GM12878 (cell line): Measurements from ENCODE around the gene MAST4. TPM values are rescaled to one million over a fixed set of nuclear protein-coding genes. Genes with fewer than 3 reads are reported as not detected.

Experiments used
- ATAC-seq: fragments of 200-7000 bp; cut with Tn5 transposase; 3 replicates; pipeline ENCODE4 v1.9.1; 2020; ENCODE audit warnings: mild to moderate bottlenecking, moderate library complexity
- BruUV-seq: library from RNA; stranded (reverse); fragments of 400-500 nt; replicated peaks from 2 replicates; lab custom pipeline; 2021; lab: Mats Ljungman, UMichigan
- CTCF ChIA-PET: fragments of 300-600 bp; sonication (Branson Sonifier 250); formaldehyde crosslinking; extraction: SDS; loops from one replicate; lab custom pipeline; 2021; ENCODE audit warnings: inconsistent platforms; lab: Yijun Ruan, JAX
- POLR2A ChIA-PET: fragments of 350-600 bp; formaldehyde crosslinking; extraction: SDS; loops from one replicate; lab custom pipeline; 2021; ENCODE audit warnings: inconsistent platforms; lab: Charles Lee
- RAD21 ChIA-PET: fragments of 300-600 bp; sonication (Branson Sonifier 250); formaldehyde crosslinking; loops from one replicate; lab custom pipeline; 2023; ENCODE audit warnings: antibody characterized with exemption; ENCODE audit not compliant: unreplicated experiment; lab: Charles Lee
- SMC1A ChIA-PET: fragments of 300-600 bp; sonication (Branson Sonifier 250); formaldehyde crosslinking; loops from one replicate; lab custom pipeline; 2023; ENCODE audit not compliant: unreplicated experiment, uncharacterized antibody; lab: Charles Lee
- DNase-seq: peaks from one replicate; pipeline ENCODE4 v3.0.0-alpha.2; 2011; ENCODE audit warnings: low read depth, low spot score
- FAIRE-seq: peaks from 3 replicates; lab custom pipeline; 2011; peaks lifted over from hg19 to GRCh38; lab: Jason Lieb, UNC
- H2AFZ ChIP-seq: 2 replicates; pipeline ENCODE4 v1.6.0; 2011; ENCODE audit warnings: low read depth, low read length, control low read depth; ENCODE audit not compliant: control insufficient read depth
- H3K27ac ChIP-seq: 2 replicates; pipeline ENCODE4 v1.5.1; 2011; ENCODE audit warnings: control low read depth; ENCODE audit not compliant: control insufficient read depth, insufficient read depth
- H3K27me3 ChIP-seq, 2 experiments: replicated peaks in 1 of 2; 2 replicates each; pipeline versions ENCODE4 v1.6.0 to v1.6.1; 2011; ENCODE audit warnings: low read length in 1 of 2; ENCODE audit not compliant: control insufficient read depth in 2 of 2, insufficient read depth in 2 of 2
- H3K36me3 ChIP-seq, 2 experiments: 2 replicates each; pipeline ENCODE4 v1.5.1; 2011; ENCODE audit warnings: low read length in 1 of 2; ENCODE audit not compliant: control insufficient read depth in 2 of 2, insufficient read depth in 2 of 2
- H3K4me1 ChIP-seq: 2 replicates; pipeline ENCODE4 v1.6.1; 2011; ENCODE audit warnings: mild to moderate bottlenecking, low read length, moderate library complexity, mixed read lengths; ENCODE audit not compliant: control insufficient read depth, insufficient read depth
- H3K4me2 ChIP-seq: 2 replicates; pipeline ENCODE4 v1.6.0; 2011; ENCODE audit warnings: control low read depth; ENCODE audit not compliant: control insufficient read depth, insufficient read depth
- H3K4me3 ChIP-seq: fragments of 200-600 bp; sonication (generic); 2 replicates; pipeline ENCODE4 v1.5.1; 2016
- H3K79me2 ChIP-seq: 2 replicates; pipeline ENCODE4 v1.6.0; 2011; ENCODE audit warnings: low read length; ENCODE audit not compliant: control insufficient read depth, insufficient read depth
- H3K9ac ChIP-seq: 2 replicates; pipeline ENCODE4 v1.8.0; 2011; ENCODE audit warnings: low read length, control low read depth, mixed read lengths; ENCODE audit not compliant: control insufficient read depth, insufficient read depth
- H3K9me3 ChIP-seq: replicated peaks from 3 replicates; pipeline ENCODE4 v1.5.1; 2011; ENCODE audit warnings: mild to moderate bottlenecking, low read length; ENCODE audit not compliant: control insufficient read depth, insufficient read depth
- H4K20me1 ChIP-seq: 2 replicates; pipeline ENCODE4 v1.6.0; 2011; ENCODE audit not compliant: control insufficient read depth, insufficient read depth
- DPF2 ChIP-seq: fragments of 450-650 bp; IDR thresholded peaks from 2 replicates; pipeline ENCODE4 v1.6.1; 2017; ENCODE audit warnings: mild to moderate bottlenecking
- E2F4 ChIP-seq: IDR thresholded peaks from 2 replicates; pipeline ENCODE4 v1.6.1; 2012; ENCODE audit warnings: low read depth, low read length, improper control_type of control experiment
- EED ChIP-seq: sonication (generic); IDR thresholded peaks from 2 replicates; pipeline ENCODE4 v1.6.1; 2016; ENCODE audit warnings: antibody characterized with exemption, low read depth
- EP300 ChIP-seq, 2 experiments: fragments of 150-350 bp in 1 of 2; IDR thresholded peaks; 2 replicates each; pipeline ENCODE4 v1.6.1; 2011 to 2012; ENCODE audit warnings: low read depth in 2 of 2, low read length in 2 of 2, borderline replicate concordance in 1 of 2, improper control_type of control experiment in 1 of 2, inconsistent platforms in 1 of 2; ENCODE audit not compliant: control insufficient read depth in 1 of 2
- NR2C2 ChIP-seq: IDR thresholded peaks from 2 replicates; pipeline ENCODE4 v1.6.1; 2011; ENCODE audit warnings: borderline replicate concordance, low read depth; ENCODE audit not compliant: control insufficient read depth, insufficient read length
- PML ChIP-seq: IDR thresholded peaks from 2 replicates; pipeline ENCODE4 v1.6.1; 2012; ENCODE audit warnings: low read length, inconsistent platforms
- RB1 ChIP-seq: fragments of 450-650 bp; formaldehyde crosslinking; IDR thresholded peaks from 2 replicates; pipeline ENCODE4 v1.6.1; 2017; ENCODE audit warnings: mild to moderate bottlenecking, borderline replicate concordance
- REST ChIP-seq: IDR thresholded peaks from 2 replicates; pipeline ENCODE4 v1.6.1; 2012; ENCODE audit warnings: mild to moderate bottlenecking, low read depth, low read length
- SMC3 ChIP-seq: IDR thresholded peaks from 2 replicates; pipeline ENCODE4 v1.6.1; 2011; ENCODE audit warnings: low read length, improper control_type of control experiment, borderline replicate concordance
- SUZ12 ChIP-seq: fragments of 200-600 bp; sonication (generic); IDR thresholded peaks from one replicate; pipeline ENCODE4 v1.6.1; 2018; ENCODE audit warnings: antibody characterized with exemption, mild to moderate bottlenecking; ENCODE audit not compliant: unreplicated experiment
- TAF1 ChIP-seq: IDR thresholded peaks from 2 replicates; pipeline ENCODE4 v1.6.1; 2011; ENCODE audit warnings: mild to moderate bottlenecking, low read depth, low read length, borderline replicate concordance
- ZBTB11 ChIP-seq: fragments of 450-650 bp; formaldehyde crosslinking; IDR thresholded peaks from 2 replicates; pipeline ENCODE4 v1.5.0; 2022; ENCODE audit warnings: mild to moderate bottlenecking, missing genetic modification characterization
- ZBTB4 ChIP-seq: fragments of 450-650 bp; formaldehyde crosslinking; IDR thresholded peaks from 2 replicates; pipeline ENCODE4 v1.4.0; 2022; ENCODE audit warnings: mild to moderate bottlenecking, moderate library complexity
- WGBS: methylation state at CpG from one replicate; pipeline ENCODE4 v1.1.6; 2016; ENCODE audit warnings: low lambda C conversion rate; ENCODE audit not compliant: insufficient replicate concordance, insufficient coverage; ENCODE audit errors: missing lambda C conversion rate; 5-methylcytosine and 5-hydroxymethylcytosine counted together
- in situ Hi-C: fragments of 300-500 bp; cut with MboI; formaldehyde crosslinking; loops from 9 replicates; pipeline ENCODE4 v1.14.3; 2018; ENCODE audit warnings: mixed read lengths
- intact Hi-C: fragments of 100-400 bp; cut with micrococcal nuclease; formaldehyde crosslinking; loops from one replicate; pipeline ENCODE4 v1.14.2; 2022; ENCODE audit not compliant: unreplicated experiment
- polyA plus RNA-seq, 11 experiments: library from polyadenylated mRNA; depleted of rRNA in 4 of 11; unstranded in 6 of 11; stranded (reverse) in 5 of 11; fragments of >200 nt; fragmentation: Nextera tagmentation in 4 of 11; fragmentation: Illumina TruSeq in 1 of 11; extraction: Ambion mirVana in 4 of 11; extraction: Trizol in 1 of 11; gene quantifications; 1 replicate in 1 of 11; 2 replicates in 10 of 11; pipeline versions ENCODE4 v1.2.1 to v1.2.3, GENCODE V29; 2011 to 2016; ENCODE audit warnings: inconsistent platforms in 2 of 11, missing spikeins in 2 of 11, low read depth in 1 of 11
- total RNA-seq, 4 experiments: library from RNA; depleted of rRNA in 3 of 4; stranded (reverse); fragments of >200 nt in 3 of 4; fragmentation: Illumina TruSeq in 1 of 4; extraction: Trizol in 1 of 4; gene quantifications; 2 replicates each; pipeline versions ENCODE4 v1.2.1 to v1.2.3, GENCODE V29; 2013 to 2021

The MAST4 gene
- total and polyA plus RNA-seq, 10 of the 15 experiments (the other 5 are each of a cell fraction or from before 2014, with no cell fraction given), result 0.02 to 1.6 (median 0.29) TPM; not detected in 1

- FAIRE-seq, result no peak
- in situ Hi-C loops, result no loop called here
- TF ChIP-seq RB1 (no peak), PML (no peak), EED (no peak), TAF1 (no peak), DPF2 (no peak), EP300 (IDR thresholded peaks at IDR 0.05; ENCODE audit: borderline replicate concordance in 1 of 2, control insufficient read depth in 1 of 2, low read depth in 2 of 2, low read length in 2 of 2) (no peak), ZBTB4 (CRISPR knock-in tag) (no peak), NR2C2 (no peak), E2F4 (no peak), SMC3 (no peak), SUZ12 (no peak), ZBTB11 (CRISPR knock-in tag) (no peak), REST (no peak)
- DNase-seq, result no peak
- ChIA-PET POLR2A (no interaction called here), RAD21 (no interaction called here), SMC1A (no interaction called here), CTCF (interaction anchor here (1.8 kb wide), 1 partner anchor 25 kb away, joined by 3 read pairs; no protein-coding TSS in a partner anchor)
- Histone ChIP-seq H3K36me3 (no peaks in the 10 kb centered on the region), H3K79me2 (no peaks in the 10 kb centered on the region), H3K9ac (no peak overlapping the region), H2AFZ (no peak overlapping the region), H3K27me3 (no peaks in the 10 kb centered on the region; a peak in 1 of 4 replicates), H3K27ac (no peak overlapping the region), H3K4me1 (no peaks in the 10 kb centered on the region), H3K4me3 (no peak overlapping the region), H3K9me3 (no peaks in the 10 kb centered on the region), H4K20me1 (no peaks in the 10 kb centered on the region), H3K4me2 (no peak overlapping the region)
- intact Hi-C loops, result no loop called here
- ATAC-seq, result no peak
- BruUV-seq, result no TSS peak
- WGBS, result 0% methylated on average over 2 of the region's 2 CpGs
Measured at GRCh38 chr5:67133217-67133616, 537.0 kb downstream of the MAST4 start.
